GM12872 (cell line): Measurements from ENCODE around the gene MLYCD.

Experiments
- CTCF ChIP-seq: IDR thresholded peaks from 3 replicates; pipeline ENCODE4 v1.5.1; 2011; ENCODE audit warnings: low read depth, mild to moderate bottlenecking, low read length, moderate library complexity; ENCODE audit not compliant: insufficient read depth

The MLYCD gene

GRCh38 chr16:83898463-83899271 is at the start of gene MLYCD:
MLYCD (plus strand) TSS chr16:83899115; CDS start chr16:83899145, 30 bp downstream.
- TF ChIP-seq CTCF = no peak

- no peak for TF ChIP-seq CTCF
These were observed 49.5 kb upstream of the MLYCD start for GRCh38 chr16:83849421-83849820.

- TF ChIP-seq CTCF = no peak
These were observed 48.0 kb upstream of the MLYCD start for GRCh38 chr16:83850947-83851346.

GRCh38 chr16:83851473-83851872 is 47.4 kb upstream of the MLYCD start:
- no peak for TF ChIP-seq CTCF

- TF ChIP-seq CTCF = no peak
These were observed 46.1 kb upstream of the MLYCD start for GRCh38 chr16:83852774-83853173.

- no peak for TF ChIP-seq CTCF
These were observed 45.1 kb upstream of the MLYCD start for GRCh38 chr16:83853834-83854233.

- TF ChIP-seq CTCF = no peak
These were observed 44.5 kb upstream of the MLYCD start for GRCh38 chr16:83854420-83854819.
